ENCODE results near the gene UTP25. TPM values are rescaled to one million over a fixed set of nuclear protein-coding genes. Genes with fewer than 3 reads are reported as not detected.
A peak's percentile ranks its signal among the peaks of the same experiment; 100 is the strongest.

The UTP25 gene
- total RNA-seq, 1 experiment from 2014 or later = 4.8 TPM

- Mint-ChIP-seq H3K36me3 (no peaks in the 10 kb centered on the region), H3K9me3 (no peaks in the 10 kb centered on the region), H3K27me3 (ENCODE audit: low read depth) (no peaks in the 10 kb centered on the region; the same call in 1 of the 2 replicates), H3K27ac (0 out of 2 replicates have a peak overlapping the region, but pooled peaks have one; percentile 42), H3K4me3 (no peak overlapping the region), H3K4me1 (peaks cover 5% of the 10 kb centered on the region)
- ATAC-seq (peak; percentile 99), DNase-seq (ENCODE audit: low spot score) (peak; percentile 25)
- CTCF ChIA-PET = interaction anchor here (0.5 to 3.4 kb wide), 19 partner anchors 8 to 435 kb away, joined by 3 to 28 read pairs (median 3); partner anchors contain the start of gene SYT14
- POLR2A ChIA-PET = no interaction called here
- TF ChIP-seq MAX (CRISPR knock-in tag; IDR thresholded peaks at IDR 0.05) (0 out of 2 replicates have a peak, but pooled peaks have one; percentile 37), ZNF512 (CRISPR knock-in tag; IDR thresholded peaks at IDR 0.05; ENCODE audit: borderline replicate concordance) (no peak), EMX1 (CRISPR knock-in tag; IDR thresholded peaks at IDR 0.05) (no peak), MLX (CRISPR knock-in tag; IDR thresholded peaks at IDR 0.05) (no peak), ZBTB21 (CRISPR knock-in tag; IDR thresholded peaks at IDR 0.05; ENCODE audit: borderline replicate concordance) (no peak)
Observed at GRCh38 chr1:209875515-209875914, 47.7 kb downstream of the UTP25 start.

GRCh38 chr1:209876078-209876800 is 48.5 kb downstream of the UTP25 start:
- no peak overlapping the region for H3K4me3 Mint-ChIP-seq
- H3K9me3 Mint-ChIP-seq = no peaks in the 10 kb centered on the region
- no peak for TF ChIP-seq RORB (CRISPR knock-in tag; IDR thresholded peaks at IDR 0.05)
- H3K4me1 Mint-ChIP-seq = peaks cover 5% of the 10 kb centered on the region
- ChIA-PET CTCF (interaction anchor here (0.5 to 3.4 kb wide), 17 partner anchors 8 to 423 kb away, joined by 3 to 28 read pairs (median 5); partner anchors contain the start of gene SYT14), POLR2A (no interaction called here)
- no peak overlapping the region for H3K27ac Mint-ChIP-seq
- DNase-seq (ENCODE audit: low spot score) (no peak), ATAC-seq (no peak)
- H3K27me3 Mint-ChIP-seq (ENCODE audit: low read depth) = no peaks in the 10 kb centered on the region
- no peaks in the 10 kb centered on the region for H3K36me3 Mint-ChIP-seq

- Mint-ChIP-seq H3K9me3 (no peaks in the 10 kb centered on the region), H3K27ac (no peak overlapping the region), H3K36me3 (no peaks in the 10 kb centered on the region), H3K4me3 (no peak overlapping the region), H3K27me3 (ENCODE audit: low read depth) (no peaks in the 10 kb centered on the region), H3K4me1 (peaks cover 5% of the 10 kb centered on the region)
- POLR2A ChIA-PET = no interaction called here
- CTCF ChIA-PET = interaction anchor here (1.9 to 3.4 kb wide), 3 partner anchors 14 to 19 kb away, joined by 9 to 28 read pairs (median 10); no protein-coding TSS in a partner anchor
- DNase-seq (ENCODE audit: low spot score) (no peak), ATAC-seq (no peak)
- TF ChIP-seq STAT6 (CRISPR knock-in tag; conservative IDR thresholded peaks at IDR 0.05; ENCODE audit: low read depth) (no peak), PRRX2 (CRISPR knock-in tag; IDR thresholded peaks at IDR 0.05) (no peak), ZNF263 (CRISPR knock-in tag; IDR thresholded peaks at IDR 0.05; ENCODE audit: low read depth) (no peak), GRHL2 (CRISPR knock-in tag; IDR thresholded peaks at IDR 0.05; ENCODE audit: insufficient replicate concordance, severe bottlenecking) (no peak)
Observed at GRCh38 chr1:209877087-209877764, 49.5 kb downstream of the UTP25 start.

GRCh38 chr1:209878964-209879363 is 51.2 kb downstream of the UTP25 start:
- no peaks in the 10 kb centered on the region for H3K36me3 Mint-ChIP-seq
- peaks cover 7% of the 10 kb centered on the region for H3K4me1 Mint-ChIP-seq
- no peak for ATAC-seq
- CTCF ChIA-PET = interaction anchor here (0.8 kb wide), 1 partner anchor 495 kb away, joined by 6 read pairs; no protein-coding TSS in a partner anchor
- no peaks in the 10 kb centered on the region for H3K9me3 Mint-ChIP-seq
- no peak for DNase-seq (ENCODE audit: low spot score)
- no peak overlapping the region for H3K4me3 Mint-ChIP-seq
- no peak overlapping the region for H3K27ac Mint-ChIP-seq
- H3K27me3 Mint-ChIP-seq (ENCODE audit: low read depth) = no peaks in the 10 kb centered on the region
- POLR2A ChIA-PET = no interaction called here
- TF ChIP-seq GRHL2 (CRISPR knock-in tag; IDR thresholded peaks at IDR 0.05; ENCODE audit: insufficient replicate concordance, severe bottlenecking) (no peak), MLX (CRISPR knock-in tag; IDR thresholded peaks at IDR 0.05) (no peak), ZNF423 (CRISPR knock-in tag; IDR thresholded peaks at IDR 0.05) (no peak), CREM (CRISPR knock-in tag; IDR thresholded peaks at IDR 0.05) (no peak), PRDM15 (CRISPR knock-in tag; IDR thresholded peaks at IDR 0.05) (no peak), ZNF416 (CRISPR knock-in tag; IDR thresholded peaks at IDR 0.05) (no peak), USF2 (CRISPR knock-in tag; IDR thresholded peaks at IDR 0.05) (no peak)
